ENCODE results near the gene ANXA2. TPM values are rescaled to one million over a fixed set of nuclear protein-coding genes. Genes with fewer than 3 reads are reported as not detected.

ANXA2 gene
- total and polyA plus RNA-seq, 2 experiments from 2014 or later: 202 to 225 TPM

GRCh38 chr15:60379525-60380274 is 18.1 kb downstream of the ANXA2 start (continued):
- TF ChIP-seq ZNF462 (CRISPR knock-in tag; IDR thresholded peaks at IDR 0.05) (no peak), POLR2AphosphoS5 (IDR thresholded peaks at IDR 0.05; ENCODE audit: low read depth) (no peak), CTCF (conservative IDR thresholded peaks at IDR 0.05; ENCODE audit: low read depth in 2 of 2) (no peak)

GRCh38 chr15:60379185-60379524 is 18.6 kb downstream of the ANXA2 start:
- DNase-seq (ENCODE audit: low spot score): no peak
- peaks cover 5% of the 10 kb centered on the region; the same call in 1 of the 2 replicates for H4K20me1 ChIP-seq (replicated peaks; ENCODE audit: insufficient read depth)
- H3K27me3 Mint-ChIP-seq (ENCODE audit: insufficient read depth, low read depth, poor library complexity): peaks cover 3% of the 10 kb centered on the region
- no peak overlapping the region for H3K27ac ChIP-seq (ENCODE audit: low read depth)
- H3K4me3 ChIP-seq: no peak overlapping the region
- no peaks in the 10 kb centered on the region for H3F3A ChIP-seq (replicated peaks; ENCODE audit: low read depth)
- no peaks in the 10 kb centered on the region for H3K36me3 Mint-ChIP-seq (ENCODE audit: low read depth)
- H3K79me2 ChIP-seq (replicated peaks; ENCODE audit: insufficient read depth): no peaks in the 10 kb centered on the region
- TF ChIP-seq NANOG (IDR thresholded peaks at IDR 0.05; ENCODE audit: borderline replicate concordance) (no peak), CTCF (conservative IDR thresholded peaks at IDR 0.05; ENCODE audit: low read depth in 2 of 2) (no peak)
- no peak overlapping the region for H3K27ac Mint-ChIP-seq
- H2AFZ ChIP-seq: no peak overlapping the region
- no peak overlapping the region for H3K4me2 ChIP-seq
- ATAC-seq: no peak
- H3K4me1 Mint-ChIP-seq: peaks cover 17% of the 10 kb centered on the region
- no peaks in the 10 kb centered on the region for H3K36me3 ChIP-seq (ENCODE audit: insufficient read depth)
- no peak overlapping the region for H3K4me3 Mint-ChIP-seq
- no peaks in the 10 kb centered on the region; the same call in 2 of the 3 replicates for H3K9me3 Mint-ChIP-seq
- H3K4me1 ChIP-seq (ENCODE audit: insufficient read depth): peaks cover 14% of the 10 kb centered on the region
- no peaks in the 10 kb centered on the region for H3K27me3 ChIP-seq (ENCODE audit: insufficient read depth)
- no peaks in the 10 kb centered on the region for H3K9me2 ChIP-seq (ENCODE audit: insufficient read depth)

Measured in GM23338 (cell line).